Spleen (tissue), 11 donors: ENCODE measurements around the gene OR8G5. TPM values are rescaled to one million over a fixed set of nuclear protein-coding genes. Genes with fewer than 3 reads are reported as not detected.

Experiments used
- DNase-seq: peaks from one replicate; pipeline ENCODE4 v3.0.0-alpha.2; 2020
- H3K27ac ChIP-seq, 8 donors: fragments of 200-600 bp; sonication (generic) in 7 of 8; 1 replicate in 4 of 8; 2 replicates in 4 of 8; pipeline versions ENCODE4 v1.5.0 to v1.8.0; 2016 to 2021; ENCODE audit warnings: inconsistent platforms in 4 of 8, mild to moderate bottlenecking in 4 of 8, moderate library complexity in 1 of 8
- H3K27me3 ChIP-seq, 7 donors: fragments of 200-600 bp; sonication (generic) in 6 of 7; replicated peaks in 1 of 7; 1 replicate in 4 of 7; 2 replicates in 3 of 7; pipeline versions ENCODE4 v1.5.0 to v1.8.0; 2016 to 2021; ENCODE audit warnings: inconsistent platforms in 3 of 7, mild to moderate bottlenecking in 1 of 7
- H3K36me3 ChIP-seq, 6 donors: fragments of 200-600 bp; sonication (generic) in 5 of 6; 1 replicate in 4 of 6; 2 replicates in 2 of 6; pipeline versions ENCODE4 v1.5.0 to v1.8.0; 2016 to 2021; ENCODE audit warnings: inconsistent platforms in 2 of 6
- H3K4me1 ChIP-seq, 6 donors: fragments of 200-600 bp; sonication (generic) in 5 of 6; 1 replicate in 3 of 6; 2 replicates in 3 of 6; pipeline versions ENCODE4 v1.5.0 to v1.8.0; 2016 to 2021; ENCODE audit warnings: inconsistent platforms in 3 of 6
- H3K4me3 ChIP-seq, 8 donors: fragments of 200-600 bp; sonication (generic) in 7 of 8; 1 replicate in 4 of 8; 2 replicates in 4 of 8; pipeline versions ENCODE4 v1.5.0 to v1.8.0; 2016 to 2021; ENCODE audit warnings: inconsistent platforms in 4 of 8, mild to moderate bottlenecking in 4 of 8, moderate library complexity in 2 of 8
- H3K9me3 ChIP-seq, 8 donors: fragments of 200-600 bp; sonication (generic) in 7 of 8; 1 replicate in 4 of 8; 2 replicates in 4 of 8; pipeline versions ENCODE4 v1.5.0 to v1.8.0; 2016 to 2021; ENCODE audit warnings: inconsistent platforms in 4 of 8
- POLR2A ChIP-seq, 3 donors: fragments of 450-650 bp; IDR thresholded peaks; one replicate each; pipeline ENCODE4 v1.5.1; 2017; ENCODE audit warnings: antibody characterized with exemption in 3 of 3, mild to moderate bottlenecking in 1 of 3
- POLR2AphosphoS5 ChIP-seq, 3 donors: sonication (generic); formaldehyde crosslinking; IDR thresholded peaks; one replicate each; pipeline ENCODE4 v1.5.1; 2017; ENCODE audit warnings: antibody characterized with exemption in 3 of 3
- whole genome bisulfite sequencing, 5 donors: extraction: QIAGEN DNeasy Blood & Tissue Kit in 3 of 5; methylation state at CpG; one replicate each; pipeline versions ENCODE4 v1.1.5 to v1.1.7; 2013 to 2018; 5-methylcytosine and 5-hydroxymethylcytosine counted together
- intact Hi-C: fragments of 100-400 bp; cut with DNase I; formaldehyde crosslinking; loops from one replicate; pipeline ENCODE4 v1.15.0; 2023; ENCODE audit warnings: low total_unique reads
- polyA plus RNA-seq, 3 donors: library from polyadenylated mRNA; stranded (reverse); fragments of 200-250 nt; gene quantifications; one replicate each; pipeline ENCODE4 v1.2.1, GENCODE V29; 2013
- total RNA-seq, 7 donors: library from RNA; depleted of rRNA in 3 of 7; stranded (reverse); fragments of >200 nt in 3 of 7; fragmentation: NEBNext Ultra II Directional in 4 of 7; extraction: Animal tissue kit (Norgen Biotek cat#: 25700) in 4 of 7; gene quantifications; one replicate each; pipeline versions ENCODE4 v1.1.0 to v1.2.1, GENCODE V29; 2016 to 2021
- TF ChIP-seq, protein P1 (sequence below), 11 experiments: fragments of 200-600 bp in 7 of 11; fragments of 450-650 bp in 4 of 11; sonication (generic) in 4 of 11; IDR thresholded peaks in 8 of 11; conservative IDR thresholded peaks in 3 of 11; 1 replicate in 7 of 11; 2 replicates in 4 of 11; pipeline versions ENCODE4 v1.4.0 to v1.8.0; 2016 to 2021; ENCODE audit warnings: antibody characterized with exemption in 11 of 11, inconsistent platforms in 4 of 11, mild to moderate bottlenecking in 1 of 11
- donor health status: healthy with polysubstance abuse.
- donor health status: DM: no; HTN: no; CAD: no; lungs with moderate emphysema.
- donor health status: DM: no; HTN: no; CAD: no.
- donor health status: Bipolar disorder and iron deficiency.
- donor health status: healthy.
- donor health status: DM: no; HTN: no; CAD: no.
- donor health status: DM: yes; HTN: yes; CAD: no.

OR8G5 gene
- total and polyA plus RNA-seq, 10 donors: not detected

DNA sequence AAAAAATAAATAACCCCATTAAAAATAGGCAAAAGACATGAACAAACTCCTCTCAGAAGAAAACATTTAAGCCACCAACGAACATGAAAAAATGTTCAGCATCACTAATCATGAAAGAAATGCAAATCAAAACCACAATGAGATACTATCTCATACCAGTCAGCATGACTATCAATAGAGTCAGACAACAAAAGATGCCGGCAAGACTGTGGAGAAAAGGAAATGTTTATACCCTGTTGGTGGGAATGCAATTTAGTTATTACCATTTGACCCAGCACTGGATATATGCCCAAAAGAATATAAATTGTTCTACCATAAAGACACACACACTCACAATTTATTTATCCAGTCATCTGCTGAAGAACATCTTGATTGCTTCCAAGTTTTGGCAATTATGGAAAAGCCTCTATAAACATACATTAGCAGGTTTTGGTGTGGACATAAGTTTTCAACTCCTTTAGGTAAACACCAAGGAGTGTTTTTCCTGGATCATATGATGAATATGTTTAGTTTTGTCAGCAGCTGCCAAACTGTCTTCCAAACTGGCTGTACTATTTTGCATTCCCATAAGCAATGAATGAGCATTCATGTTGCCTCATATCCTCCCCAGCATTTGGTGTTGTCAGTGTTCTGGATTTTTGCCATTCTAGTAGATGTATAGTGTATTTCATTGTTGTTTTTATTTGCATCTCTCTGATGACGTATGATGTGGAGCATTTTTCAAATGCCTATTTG lies 29.6 kb downstream of the OR8G5 start:
- no peak overlapping the region for H3K4me3 ChIP-seq
- intact Hi-C loops: no loop called here
- no peaks in the 10 kb centered on the region for H3K27me3 ChIP-seq
- peaks cover 0 to 33% (median 11%) of the 10 kb centered on the region in 8 donors for H3K9me3 ChIP-seq
- no peaks in the 10 kb centered on the region for H3K4me1 ChIP-seq
- no peak overlapping the region for H3K27ac ChIP-seq
- 50 to 62% (median 58%) methylated on average over 3 of the region's 3 CpGs for WGBS, 5 donors
- H3K36me3 ChIP-seq: no peaks in the 10 kb centered on the region
- TF ChIP-seq, protein P1, sequence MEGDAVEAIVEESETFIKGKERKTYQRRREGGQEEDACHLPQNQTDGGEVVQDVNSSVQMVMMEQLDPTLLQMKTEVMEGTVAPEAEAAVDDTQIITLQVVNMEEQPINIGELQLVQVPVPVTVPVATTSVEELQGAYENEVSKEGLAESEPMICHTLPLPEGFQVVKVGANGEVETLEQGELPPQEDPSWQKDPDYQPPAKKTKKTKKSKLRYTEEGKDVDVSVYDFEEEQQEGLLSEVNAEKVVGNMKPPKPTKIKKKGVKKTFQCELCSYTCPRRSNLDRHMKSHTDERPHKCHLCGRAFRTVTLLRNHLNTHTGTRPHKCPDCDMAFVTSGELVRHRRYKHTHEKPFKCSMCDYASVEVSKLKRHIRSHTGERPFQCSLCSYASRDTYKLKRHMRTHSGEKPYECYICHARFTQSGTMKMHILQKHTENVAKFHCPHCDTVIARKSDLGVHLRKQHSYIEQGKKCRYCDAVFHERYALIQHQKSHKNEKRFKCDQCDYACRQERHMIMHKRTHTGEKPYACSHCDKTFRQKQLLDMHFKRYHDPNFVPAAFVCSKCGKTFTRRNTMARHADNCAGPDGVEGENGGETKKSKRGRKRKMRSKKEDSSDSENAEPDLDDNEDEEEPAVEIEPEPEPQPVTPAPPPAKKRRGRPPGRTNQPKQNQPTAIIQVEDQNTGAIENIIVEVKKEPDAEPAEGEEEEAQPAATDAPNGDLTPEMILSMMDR (IDR thresholded peaks at IDR 0.05 in 8 of 11, conservative IDR thresholded peaks at IDR 0.05 in 3 of 11): no peak
- TF ChIP-seq POLR2AphosphoS5 (IDR thresholded peaks at IDR 0.05) (no peak), POLR2A (IDR thresholded peaks at IDR 0.05) (no peak)
- no peak for DNase-seq

DNA sequence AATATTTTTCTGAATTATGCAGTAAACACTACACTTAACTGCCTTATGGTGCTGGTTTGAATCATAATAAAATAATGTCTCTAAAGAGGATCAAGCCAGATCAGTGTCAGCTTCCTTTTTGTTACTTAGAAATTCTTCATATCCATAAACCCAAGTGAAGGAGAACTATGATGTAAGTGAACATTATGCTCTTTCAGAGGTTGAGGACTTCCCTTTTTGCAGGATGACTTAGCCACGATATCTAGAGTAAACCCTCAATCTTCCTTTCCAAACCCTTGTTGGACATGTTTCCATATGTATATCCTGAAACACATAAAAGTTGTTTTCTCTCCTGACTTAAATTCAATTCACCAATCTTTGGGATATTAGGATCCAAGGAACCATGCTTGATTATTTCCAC lies 38.5 kb downstream of the OR8G5 start:
- no peak overlapping the region for H3K4me3 ChIP-seq
- intact Hi-C loops: no loop called here
- 25 to 46% (median 31%) methylated on average over 1 of the region's 1 CpG for WGBS, 5 donors
- no peak for DNase-seq
- no peaks in the 10 kb centered on the region for H3K27me3 ChIP-seq
- peaks cover 0 to 9% (median 0%) of the 10 kb centered on the region in 8 donors for H3K9me3 ChIP-seq
- TF ChIP-seq POLR2A (IDR thresholded peaks at IDR 0.05) (no peak), POLR2AphosphoS5 (IDR thresholded peaks at IDR 0.05) (no peak)
- TF ChIP-seq, protein P1 (IDR thresholded peaks at IDR 0.05 in 8 of 11, conservative IDR thresholded peaks at IDR 0.05 in 3 of 11): no peak
- H3K27ac ChIP-seq: no peak overlapping the region
- H3K36me3 ChIP-seq: no peaks in the 10 kb centered on the region
- no peaks in the 10 kb centered on the region for H3K4me1 ChIP-seq

DNA sequence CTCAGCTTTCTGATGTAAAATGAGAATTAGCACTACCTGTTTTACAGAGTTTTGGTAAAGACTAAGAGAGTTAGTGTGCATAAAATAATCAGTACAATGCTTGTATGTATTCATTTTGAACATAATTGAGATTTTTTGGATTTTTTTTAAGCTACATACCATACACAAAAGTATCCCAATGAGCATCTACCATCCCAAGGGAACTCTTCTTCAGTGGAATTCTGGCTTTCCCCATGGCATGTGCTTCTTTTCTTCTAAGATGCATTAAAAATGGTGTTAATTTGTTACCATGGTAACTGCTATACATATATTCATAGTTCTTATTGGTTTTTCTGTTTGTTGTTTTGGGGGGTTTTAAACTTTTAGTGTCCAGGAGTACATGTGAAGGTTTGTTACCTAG lies 39.8 kb downstream of the OR8G5 start:
- TF ChIP-seq POLR2A (IDR thresholded peaks at IDR 0.05): no peak
- TF ChIP-seq, protein P1 (IDR thresholded peaks at IDR 0.05 in 8 of 11, conservative IDR thresholded peaks at IDR 0.05 in 3 of 11): no peak
- no peak for TF ChIP-seq POLR2AphosphoS5 (IDR thresholded peaks at IDR 0.05)
- Histone ChIP-seq H3K4me3 (no peak overlapping the region), H3K4me1 (no peaks in the 10 kb centered on the region), H3K27ac (no peak overlapping the region), H3K27me3 (no peaks in the 10 kb centered on the region), H3K9me3 (peaks cover 0 to 5% (median 0%) of the 10 kb centered on the region in 8 donors), H3K36me3 (no peaks in the 10 kb centered on the region)
- intact Hi-C loops: no loop called here
- no peak for DNase-seq

DNA sequence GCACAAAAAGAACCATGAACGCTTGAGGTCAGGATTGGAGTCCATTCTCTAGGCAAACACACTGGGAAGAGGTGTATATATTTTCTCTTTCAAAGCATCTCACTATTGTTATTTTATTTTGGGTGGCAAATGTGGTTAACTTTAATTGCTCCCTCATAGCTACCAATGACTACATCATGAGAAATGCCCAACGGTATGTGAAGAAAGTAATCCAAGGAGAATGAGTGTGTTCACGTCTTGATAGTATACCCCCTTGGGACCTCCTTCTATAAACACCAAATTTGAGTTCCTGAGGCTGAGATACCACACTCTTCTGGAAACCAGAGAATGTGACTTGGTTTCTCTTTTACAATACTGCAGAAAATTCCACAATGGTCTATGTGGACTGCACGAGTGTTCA lies 41.7 kb downstream of the OR8G5 start:
- Histone ChIP-seq H3K27ac (no peak overlapping the region), H3K9me3 (peaks cover 0 to 5% (median 0%) of the 10 kb centered on the region in 8 donors), H3K4me1 (no peaks in the 10 kb centered on the region), H3K36me3 (no peaks in the 10 kb centered on the region), H3K27me3 (no peaks in the 10 kb centered on the region), H3K4me3 (no peak overlapping the region)
- 77 to 96% (median 84%) methylated on average over 4 of the region's 4 CpGs for WGBS, 5 donors
- intact Hi-C loops: no loop called here
- no peak for DNase-seq
- TF ChIP-seq POLR2AphosphoS5 (IDR thresholded peaks at IDR 0.05): no peak
- TF ChIP-seq POLR2A (IDR thresholded peaks at IDR 0.05): no peak
- TF ChIP-seq, protein P1 (IDR thresholded peaks at IDR 0.05 in 8 of 11, conservative IDR thresholded peaks at IDR 0.05 in 3 of 11): no peak
